Muscle layer of colon (tissue), 2 donors: Measurements from ENCODE around the gene KDM1B.

Source experiments
- H3K27ac ChIP-seq: one replicate; pipeline ENCODE4 v1.7.0; 2013; ENCODE audit warnings: low read depth, mild to moderate bottlenecking, low read length, moderate library complexity
- H3K27me3 ChIP-seq, 2 donors: one replicate each; pipeline ENCODE4 v1.7.0; 2013; ENCODE audit warnings: low read length in 2 of 2, mild to moderate bottlenecking in 2 of 2; ENCODE audit not compliant: insufficient read depth in 2 of 2, control insufficient read depth in 1 of 2
- H3K36me3 ChIP-seq: one replicate; pipeline ENCODE4 v1.7.0; 2013; ENCODE audit warnings: mild to moderate bottlenecking, low read length; ENCODE audit not compliant: insufficient read depth
- H3K4me1 ChIP-seq: one replicate; pipeline ENCODE4 v1.7.0; 2013; ENCODE audit warnings: mild to moderate bottlenecking, low read length; ENCODE audit not compliant: insufficient read depth
- H3K4me3 ChIP-seq, 2 donors: one replicate each; pipeline ENCODE4 v1.7.0; 2013; ENCODE audit warnings: low read length in 2 of 2, low read depth in 1 of 2, mild to moderate bottlenecking in 1 of 2, moderate library complexity in 1 of 2
- H3K9ac ChIP-seq: one replicate; pipeline ENCODE4 v1.7.0; 2013; ENCODE audit warnings: low read length
- H3K9me3 ChIP-seq: one replicate; pipeline ENCODE4 v1.7.0; 2013; ENCODE audit warnings: mild to moderate bottlenecking, low read length
- donor health status: abdominal sarcoma.
- donor health status: Adenocarcinoma of cecum.

The KDM1B gene

GRCh38 chr6:18265787-18266522 lies 110.7 kb downstream of the KDM1B start:
- Histone ChIP-seq H3K27ac (no peak overlapping the region), H3K9me3 (no peaks in the 10 kb centered on the region), H3K4me1 (peaks cover 27% of the 10 kb centered on the region), H3K36me3 (peaks cover 4% of the 10 kb centered on the region), H3K4me3 (no peak overlapping the region), H3K9ac (no peak overlapping the region), H3K27me3 (no peaks in the 10 kb centered on the region)

GRCh38 chr6:18266523-18266912 lies 111.3 kb downstream of the KDM1B start:
- Histone ChIP-seq H3K27ac (no peak overlapping the region), H3K4me3 (no peak overlapping the region), H3K4me1 (peaks cover 22% of the 10 kb centered on the region), H3K9ac (no peak overlapping the region), H3K9me3 (no peaks in the 10 kb centered on the region), H3K27me3 (no peaks in the 10 kb centered on the region), H3K36me3 (peaks cover 4% of the 10 kb centered on the region)

- Histone ChIP-seq H3K36me3 (no peaks in the 10 kb centered on the region), H3K9me3 (no peaks in the 10 kb centered on the region), H3K27me3 (no peaks in the 10 kb centered on the region), H3K9ac (no peak overlapping the region), H3K27ac (no peak overlapping the region), H3K4me1 (peaks cover 8% of the 10 kb centered on the region), H3K4me3 (no peak overlapping the region)
These were observed 112.8 kb downstream of the KDM1B start for GRCh38 chr6:18268066-18268465.

GRCh38 chr6:18269253-18269652 lies 114.0 kb downstream of the KDM1B start:
- Histone ChIP-seq H3K9me3 (no peaks in the 10 kb centered on the region), H3K4me3 (no peak overlapping the region), H3K27me3 (peaks cover 0 to 3% of the 10 kb centered on the region in 2 donors), H3K27ac (no peak overlapping the region), H3K36me3 (no peaks in the 10 kb centered on the region), H3K9ac (no peak overlapping the region), H3K4me1 (peaks cover 5% of the 10 kb centered on the region)

- Histone ChIP-seq H3K27me3 (peaks cover 0 to 3% of the 10 kb centered on the region in 2 donors), H3K4me3 (no peak overlapping the region), H3K4me1 (peaks cover 5% of the 10 kb centered on the region), H3K27ac (no peak overlapping the region), H3K9ac (no peak overlapping the region), H3K9me3 (no peaks in the 10 kb centered on the region), H3K36me3 (no peaks in the 10 kb centered on the region)
These were observed 114.5 kb downstream of the KDM1B start for GRCh38 chr6:18269717-18270116.

- Histone ChIP-seq H3K9me3 (no peaks in the 10 kb centered on the region), H3K27me3 (peaks cover 3 to 8% of the 10 kb centered on the region in 2 donors), H3K4me1 (peaks cover under 1% of the 10 kb centered on the region), H3K36me3 (no peaks in the 10 kb centered on the region), H3K4me3 (no peak overlapping the region), H3K27ac (no peak overlapping the region), H3K9ac (no peak overlapping the region)
These were observed 115.0 kb downstream of the KDM1B start for GRCh38 chr6:18270216-18270615.
